GM12865 (cell line): ENCODE data around the gene DUSP5.

Experiments used
- DNase-seq: peaks from one replicate; pipeline ENCODE4 v3.0.0; 2010; ENCODE audit warnings: low read depth
- H3K4me3 ChIP-seq: 2 replicates; pipeline ENCODE4 v1.5.1; 2011; ENCODE audit warnings: mild to moderate bottlenecking, low read depth, low read length, control low read depth
- CTCF ChIP-seq: IDR thresholded peaks from 2 replicates; pipeline ENCODE4 v1.5.1; 2011; ENCODE audit warnings: low read length, control low read depth, low read depth, inconsistent platforms; ENCODE audit not compliant: insufficient read depth; ENCODE audit errors: missing control alignments

The DUSP5 gene

DNA sequence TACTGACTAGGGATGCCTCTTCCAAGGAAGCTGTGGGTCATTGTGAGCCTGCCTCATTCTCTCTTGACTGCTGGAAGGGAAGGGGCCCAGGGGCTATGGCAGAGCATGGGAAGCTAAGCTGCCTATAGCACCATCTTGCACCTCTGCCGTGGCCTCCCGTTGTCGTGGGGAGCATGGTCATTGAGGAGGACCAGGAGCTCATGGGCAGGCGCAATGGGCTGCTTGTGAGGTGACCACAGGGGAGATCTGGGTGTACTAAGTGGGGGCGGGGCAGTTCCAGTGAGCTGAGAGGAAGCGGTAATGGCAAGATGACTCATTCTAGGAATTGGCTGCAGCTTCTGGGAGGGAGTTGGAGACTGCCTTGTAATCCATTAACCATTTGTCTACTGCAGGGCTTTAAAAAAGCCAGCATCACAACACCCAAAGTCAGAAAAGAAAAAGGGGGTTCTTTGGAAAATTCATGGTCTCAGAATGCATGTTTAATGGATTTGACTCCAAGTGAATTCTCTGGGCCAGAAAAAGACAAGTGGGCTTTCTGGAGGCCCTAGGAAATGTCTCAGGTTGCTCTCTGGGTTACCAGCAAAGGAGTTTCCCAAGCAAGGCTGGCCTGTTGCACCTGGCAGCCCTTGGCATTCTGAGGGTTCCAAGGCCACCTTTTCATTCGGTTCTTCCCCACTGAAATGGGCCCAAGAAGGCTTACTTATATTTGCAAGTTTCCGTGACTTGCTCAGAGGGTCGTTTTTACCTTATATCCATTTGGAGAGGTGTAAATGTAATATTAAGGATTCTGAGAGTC lies 3.6 kb downstream of the DUSP5 start:
- no peak for TF ChIP-seq CTCF

DNA sequence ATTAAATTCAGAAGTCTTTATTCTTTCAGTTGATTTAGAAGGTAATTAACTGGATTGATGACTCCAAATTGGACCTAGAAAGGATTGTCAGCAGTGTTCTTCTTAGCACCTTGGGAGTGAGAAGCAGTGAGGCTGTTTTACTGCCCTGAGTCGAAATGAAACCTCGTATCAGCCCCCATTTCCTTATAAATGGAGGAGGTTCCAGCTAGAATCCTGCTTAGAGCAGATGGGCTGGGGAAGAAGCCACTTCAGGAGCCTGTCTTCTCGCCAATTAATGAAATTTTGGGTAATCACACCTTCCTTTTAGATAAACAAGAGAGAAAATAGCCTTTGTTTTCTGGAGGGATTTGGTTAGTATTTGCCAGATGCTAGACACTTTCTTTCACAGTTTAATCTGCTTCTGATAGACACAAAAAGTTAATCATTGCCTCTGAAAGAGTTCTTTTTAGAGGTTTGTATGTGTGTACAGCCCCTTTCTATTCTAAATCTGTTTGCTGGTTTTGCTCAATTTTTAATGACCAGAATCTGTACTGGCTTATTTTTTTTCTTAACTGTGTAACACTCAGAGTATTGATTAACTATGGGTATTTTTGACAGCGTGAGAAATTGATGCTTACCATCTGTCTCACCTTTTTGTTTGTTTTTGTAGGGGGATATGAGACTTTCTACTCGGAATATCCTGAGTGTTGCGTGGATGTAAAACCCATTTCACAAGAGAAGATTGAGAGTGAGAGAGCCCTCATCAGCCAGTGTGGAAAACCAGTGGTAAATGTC lies 4.6 kb downstream of the DUSP5 start:
- peak overlapping the region; percentile 88 for H3K4me3 ChIP-seq
- DNase-seq, result peak; percentile 51
- no peak for TF ChIP-seq CTCF

More for the DNA sequence above, 3.6 kb downstream of the DUSP5 start:
- H3K4me3 ChIP-seq, result peak overlapping the region; percentile 88
- peak; percentile 90 for DNase-seq

DNA sequence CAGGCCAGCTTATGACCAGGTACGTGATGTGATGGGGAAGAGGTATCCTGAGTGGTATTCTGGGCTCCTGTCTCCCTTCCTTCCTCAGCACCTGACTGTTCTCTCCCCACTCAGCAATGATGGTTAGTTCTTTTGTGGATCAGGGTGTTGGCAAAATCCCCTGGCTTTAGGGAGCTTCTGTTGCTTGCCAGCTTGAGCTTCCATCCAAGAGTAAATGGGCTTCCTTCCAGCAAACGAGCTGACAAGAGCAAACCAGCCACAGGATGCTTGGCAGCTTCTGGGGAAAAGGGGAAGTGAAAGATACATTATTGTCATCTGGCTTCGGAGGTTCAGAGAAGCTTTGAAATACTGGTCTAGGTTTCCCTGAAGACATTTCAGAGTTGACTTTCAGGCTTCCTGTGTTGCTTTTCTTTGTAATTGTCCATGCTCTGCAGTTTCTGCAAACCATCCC lies 5.2 kb downstream of the DUSP5 start:
- no peak for TF ChIP-seq CTCF
- DNase-seq, result peak; percentile 92
- H3K4me3 ChIP-seq, result peak overlapping the region; percentile 88

DNA sequence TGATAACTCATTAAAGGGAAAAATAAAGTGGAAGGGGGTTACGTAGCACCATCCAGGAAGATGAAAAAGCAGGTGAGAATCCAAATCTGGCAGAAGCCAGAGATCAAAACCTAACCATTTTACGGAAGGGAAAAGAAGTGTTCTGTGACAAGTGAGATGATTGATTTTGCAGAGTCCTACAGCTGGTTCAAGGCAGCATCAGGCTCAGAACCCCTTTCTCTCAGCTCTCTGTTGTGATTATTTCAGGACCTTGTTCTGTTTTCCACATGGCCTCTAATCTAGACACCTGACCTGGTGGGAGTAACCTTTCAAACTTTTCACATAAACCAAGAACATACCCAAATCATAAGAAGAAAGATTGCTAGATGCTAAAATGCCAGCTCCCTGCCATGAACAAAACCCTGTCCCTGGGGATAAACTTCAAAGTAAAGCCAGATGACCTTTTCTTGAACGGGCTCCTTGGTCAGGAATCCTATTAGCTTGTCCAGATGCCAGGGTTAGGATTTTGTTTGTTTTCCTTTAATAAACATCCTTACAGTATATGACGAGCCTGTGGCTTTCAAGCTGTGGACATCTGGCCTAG lies 5.9 kb downstream of the DUSP5 start:
- no peak for TF ChIP-seq CTCF
- peak overlapping the region; percentile 0; the same call in 1 of the 2 replicates for H3K4me3 ChIP-seq
- no peak for DNase-seq

GRCh38 chr10:110504111-110504735 lies 6.5 kb downstream of the DUSP5 start:
- DNase-seq, result peak; percentile 94
- no peak for TF ChIP-seq CTCF
- H3K4me3 ChIP-seq, result no peak overlapping the region

DNA sequence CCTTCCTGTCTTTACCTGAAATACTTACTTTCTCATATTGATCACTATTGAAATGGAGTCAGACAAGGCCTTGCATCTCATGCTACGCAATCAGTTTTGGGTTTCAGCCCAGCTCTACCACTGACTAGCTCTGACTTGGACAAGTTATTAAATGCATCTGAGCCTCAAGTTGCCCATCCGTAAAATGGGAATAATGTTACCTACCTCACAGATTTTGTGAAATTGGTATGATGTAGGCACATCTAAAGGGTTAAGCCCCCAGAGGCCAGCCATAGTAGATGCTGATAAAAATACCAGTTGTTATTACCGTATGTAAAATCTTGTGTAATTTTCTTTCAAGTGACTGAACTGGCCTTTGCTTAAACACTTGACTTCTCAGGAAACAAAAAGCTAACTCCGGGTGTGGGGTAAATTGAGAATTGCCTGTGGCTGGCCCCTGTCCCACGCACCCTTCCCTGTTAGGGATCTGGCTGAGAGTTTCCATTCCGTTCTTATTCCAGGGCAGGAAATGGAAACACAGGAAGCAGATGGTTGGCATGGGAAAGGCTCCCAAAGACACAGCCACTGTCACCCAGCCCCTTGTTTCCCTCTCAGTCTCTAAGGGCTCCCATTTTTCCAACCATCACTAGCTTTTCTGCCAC lies 7.5 kb downstream of the DUSP5 start:
- H3K4me3 ChIP-seq, result no peak overlapping the region
- DNase-seq, result no peak
- no peak for TF ChIP-seq CTCF
